Mesenchymal stem cell (in vitro differentiated cells and primary cell): ENCODE results near the gene FTCD.

Experiments
- DNase-seq: peaks from one replicate; pipeline ENCODE4 v3.0.0-alpha.2; 2013
- H2AFZ ChIP-seq: one replicate; pipeline ENCODE4 v1.6.1; 2013; ENCODE audit warnings: low read depth, mild to moderate bottlenecking, control low read depth, inconsistent platforms, low read length, moderate library complexity
- H2AK5ac ChIP-seq: 2 replicates; pipeline ENCODE4 v1.6.1; 2013; ENCODE audit warnings: low read length, moderate library complexity, mild to moderate bottlenecking, inconsistent platforms; ENCODE audit not compliant: severe bottlenecking
- H2BK120ac ChIP-seq: one replicate; pipeline ENCODE4 v1.6.1; 2013; ENCODE audit warnings: low read depth, mild to moderate bottlenecking, inconsistent platforms, low read length, moderate library complexity
- H2BK12ac ChIP-seq, 2 experiments: one replicate each; pipeline ENCODE4 v1.6.1; 2013; ENCODE audit warnings: inconsistent platforms in 2 of 2, low read length in 2 of 2, mild to moderate bottlenecking in 2 of 2, moderate library complexity in 2 of 2, control low read depth in 1 of 2
- H2BK15ac ChIP-seq: one replicate; pipeline ENCODE4 v1.6.1; 2013; ENCODE audit warnings: mild to moderate bottlenecking, low read depth, inconsistent platforms; ENCODE audit not compliant: poor library complexity, severe bottlenecking
- H2BK5ac ChIP-seq: 2 replicates; pipeline ENCODE4 v1.6.1; 2013; ENCODE audit warnings: low read depth, mild to moderate bottlenecking, low read length, control low read depth, inconsistent platforms; ENCODE audit not compliant: poor library complexity, severe bottlenecking
- H3K14ac ChIP-seq, 2 experiments: one replicate each; pipeline ENCODE4 v1.6.1; 2013; ENCODE audit warnings: inconsistent platforms in 2 of 2, low read length in 2 of 2, control low read depth in 1 of 2, mild to moderate bottlenecking in 1 of 2, moderate library complexity in 1 of 2
- H3K18ac ChIP-seq, 2 experiments: one replicate each; pipeline ENCODE4 v1.6.1; 2013; ENCODE audit warnings: inconsistent platforms in 2 of 2, low read length in 2 of 2, control low read depth in 1 of 2, low read depth in 1 of 2, mild to moderate bottlenecking in 1 of 2
- H3K23ac ChIP-seq, 2 experiments: one replicate each; pipeline ENCODE4 v1.6.1; 2013; ENCODE audit warnings: inconsistent platforms in 2 of 2, low read length in 2 of 2, mild to moderate bottlenecking in 2 of 2, moderate library complexity in 2 of 2, control low read depth in 1 of 2
- H3K27ac ChIP-seq: 2 replicates; pipeline ENCODE4 v1.5.1; 2013; ENCODE audit warnings: mild to moderate bottlenecking, moderate library complexity, low read length, control low read depth, inconsistent platforms; ENCODE audit not compliant: poor library complexity, severe bottlenecking
- H3K27me3 ChIP-seq, 2 experiments: 2 replicates each; pipeline versions ENCODE4 v1.6.1 to v1.7.0; 2013; ENCODE audit warnings: low read length in 2 of 2, mild to moderate bottlenecking in 2 of 2, moderate library complexity in 2 of 2, control low read depth in 1 of 2, inconsistent platforms in 1 of 2; ENCODE audit not compliant: control insufficient read depth in 1 of 2, insufficient read depth in 1 of 2
- H3K36me3 ChIP-seq, 2 experiments: 2 replicates each; pipeline versions ENCODE4 v1.6.1 to v1.7.0; 2013; ENCODE audit warnings: low read length in 2 of 2, control low read depth in 1 of 2, inconsistent platforms in 1 of 2, low read depth in 1 of 2, mild to moderate bottlenecking in 1 of 2; ENCODE audit not compliant: insufficient read depth in 2 of 2, control insufficient read depth in 1 of 2
- H3K4ac ChIP-seq, 2 experiments: one replicate each; pipeline ENCODE4 v1.6.1; 2013; ENCODE audit warnings: inconsistent platforms in 2 of 2, low read length in 2 of 2, mild to moderate bottlenecking in 2 of 2, moderate library complexity in 2 of 2, control low read depth in 1 of 2, low read depth in 1 of 2
- H3K4me1 ChIP-seq: 2 replicates; pipeline ENCODE4 v1.6.1; 2013; ENCODE audit warnings: low read depth, low read length, control low read depth; ENCODE audit not compliant: control insufficient read depth, insufficient read depth
- H3K4me2 ChIP-seq: 2 replicates; pipeline ENCODE4 v1.6.1; 2013; ENCODE audit warnings: low read length, mild to moderate bottlenecking, inconsistent platforms; ENCODE audit not compliant: poor library complexity, severe bottlenecking
- H3K4me3 ChIP-seq, 2 experiments: 2 replicates each; pipeline versions ENCODE4 v1.5.1 to v1.7.0; 2013; ENCODE audit warnings: low read length in 2 of 2, mild to moderate bottlenecking in 2 of 2, control low read depth in 1 of 2, low read depth in 1 of 2; ENCODE audit not compliant: insufficient read depth in 1 of 2
- H3K79me1 ChIP-seq: replicated peaks from 2 replicates; pipeline ENCODE4 v1.6.1; 2013; ENCODE audit warnings: mild to moderate bottlenecking, control low read depth, low read length, inconsistent platforms; ENCODE audit not compliant: poor library complexity, severe bottlenecking
- H3K9ac ChIP-seq: 2 replicates; pipeline ENCODE4 v1.7.0; 2013; ENCODE audit warnings: mild to moderate bottlenecking, low read length, moderate library complexity
- H3K9me3 ChIP-seq: 2 replicates; pipeline ENCODE4 v1.7.0; 2013; ENCODE audit warnings: mild to moderate bottlenecking, low read length; ENCODE audit not compliant: control insufficient read depth
- H4K8ac ChIP-seq: one replicate; pipeline ENCODE4 v1.6.1; 2013; ENCODE audit warnings: inconsistent platforms, mild to moderate bottlenecking, low read length, moderate library complexity
- H4K91ac ChIP-seq: one replicate; pipeline ENCODE4 v1.6.1; 2013; ENCODE audit warnings: mild to moderate bottlenecking, low read length, inconsistent platforms
- WGBS: methylation state at CpG from one replicate; pipeline ENCODE4 v1.1.7; 2013; ENCODE audit warnings: mixed read lengths; 5-methylcytosine and 5-hydroxymethylcytosine counted together

FTCD gene

DNA sequence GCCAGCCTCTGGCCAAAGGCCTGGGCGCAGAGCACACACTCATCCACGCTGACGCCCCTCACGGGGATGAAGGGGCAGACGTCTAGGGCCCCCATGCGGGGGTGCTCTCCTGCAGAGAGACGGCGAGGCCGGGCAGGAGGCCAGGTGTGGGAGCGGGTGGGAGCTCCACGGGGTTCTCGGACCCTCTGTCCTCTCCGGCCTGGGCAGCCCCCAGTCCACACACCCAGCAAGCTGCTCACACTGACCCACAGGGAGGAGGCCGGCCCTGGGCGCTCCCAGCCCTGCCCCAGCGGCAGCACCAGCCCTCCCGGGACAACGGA, 2.5 kb downstream of the FTCD start:
- Histone ChIP-seq H3K27ac (no peak overlapping the region), H2AFZ (no peak overlapping the region), H2AK5ac (no peak overlapping the region), H3K4me3 (peak overlapping the region in 1 of 2 experiments; percentile 65), H2BK15ac (peak overlapping the region; percentile 71), H3K4me2 (peak overlapping the region; percentile 6), H4K91ac (no peak overlapping the region), H3K27me3 (peaks cover 0 to 16% of the 10 kb centered on the region in 2 experiments), H3K14ac (no peak overlapping the region), H2BK120ac (no peak overlapping the region), H4K8ac (peak overlapping the region; percentile 47), H3K18ac (no peak overlapping the region), H3K4me1 (peaks cover 25% of the 10 kb centered on the region), H3K36me3 (peaks cover 4 to 12% of the 10 kb centered on the region in 2 experiments), H2BK5ac (no peak overlapping the region), H3K4ac (no peak overlapping the region), H2BK12ac (peak overlapping the region in 1 of 2 experiments; percentile 12), H3K79me1 (no peaks in the 10 kb centered on the region), H3K23ac (no peak overlapping the region), H3K9ac (peak overlapping the region; percentile 83), H3K9me3 (no peaks in the 10 kb centered on the region)
- no peak for DNase-seq
- 77% methylated on average over 15 of the region's 18 CpGs for WGBS

DNA sequence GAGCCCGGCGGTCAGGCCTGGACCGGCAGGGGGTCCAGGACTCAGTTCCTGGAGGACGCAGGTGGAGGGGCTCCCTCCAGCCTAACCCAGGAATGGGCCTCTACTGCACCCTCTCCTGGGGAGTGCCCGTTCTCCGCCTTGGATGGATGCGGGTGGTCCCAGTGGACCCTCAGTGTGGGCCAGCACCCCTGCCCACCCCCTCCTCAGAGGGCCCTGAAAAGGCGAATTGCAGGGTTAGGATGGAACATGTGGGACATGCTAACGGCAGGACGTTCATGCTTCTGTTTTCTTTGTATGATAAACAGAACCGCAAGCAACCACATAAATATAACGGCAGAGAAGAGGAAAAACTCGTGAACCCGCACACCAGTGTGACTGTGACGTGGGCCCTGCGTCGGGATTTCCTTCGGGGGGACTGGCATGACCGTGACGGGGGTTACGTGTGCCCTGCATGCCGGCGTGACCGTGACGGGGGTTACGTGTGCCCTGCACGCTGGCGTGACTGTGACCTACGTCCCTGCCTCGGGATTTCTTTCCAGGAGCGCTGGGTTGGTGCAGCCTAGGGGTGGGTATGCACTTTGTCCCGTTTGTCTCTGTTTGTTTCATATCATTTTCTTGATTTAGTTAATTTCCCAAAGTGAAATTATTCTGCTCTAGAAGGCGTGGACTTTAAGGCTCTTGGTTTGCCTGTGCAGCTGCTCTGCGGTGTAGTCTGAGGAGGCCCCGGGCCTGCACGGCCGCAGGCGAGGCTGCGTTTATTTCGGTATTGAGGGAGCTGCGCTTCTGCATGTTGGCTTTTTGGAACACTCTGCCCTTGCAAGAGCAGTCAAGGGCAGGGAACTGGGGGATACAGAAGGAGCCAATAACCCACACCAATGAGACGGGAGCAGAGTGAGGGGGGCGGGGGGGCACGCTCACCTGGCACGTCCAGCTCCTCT, 3.1 kb downstream of the FTCD start:
- no peaks in the 10 kb centered on the region for H3K9me3 ChIP-seq
- H2BK15ac ChIP-seq = no peak overlapping the region
- H2AFZ ChIP-seq = no peak overlapping the region
- no peak overlapping the region for H2BK12ac ChIP-seq
- no peak overlapping the region for H2BK120ac ChIP-seq
- DNase-seq = no peak
- H3K79me1 ChIP-seq = no peaks in the 10 kb centered on the region
- H3K14ac ChIP-seq = no peak overlapping the region
- H3K23ac ChIP-seq = no peak overlapping the region
- no peak overlapping the region for H3K27ac ChIP-seq
- H3K4ac ChIP-seq = peak overlapping the region in 1 of 2 experiments; percentile 5
- H3K18ac ChIP-seq = no peak overlapping the region
- no peak overlapping the region for H2BK5ac ChIP-seq
- no peak overlapping the region for H4K91ac ChIP-seq
- no peak overlapping the region for H3K4me3 ChIP-seq
- H3K4me2 ChIP-seq = no peak overlapping the region
- peak overlapping the region; percentile 83 for H3K9ac ChIP-seq
- peaks cover 4 to 8% of the 10 kb centered on the region in 2 experiments for H3K36me3 ChIP-seq
- H3K4me1 ChIP-seq = peaks cover 25% of the 10 kb centered on the region
- 94% methylated on average over 42 of the region's 45 CpGs for WGBS
- no peak overlapping the region for H4K8ac ChIP-seq
- H2AK5ac ChIP-seq = no peak overlapping the region
- H3K27me3 ChIP-seq = peaks cover 0 to 16% of the 10 kb centered on the region in 2 experiments

DNA sequence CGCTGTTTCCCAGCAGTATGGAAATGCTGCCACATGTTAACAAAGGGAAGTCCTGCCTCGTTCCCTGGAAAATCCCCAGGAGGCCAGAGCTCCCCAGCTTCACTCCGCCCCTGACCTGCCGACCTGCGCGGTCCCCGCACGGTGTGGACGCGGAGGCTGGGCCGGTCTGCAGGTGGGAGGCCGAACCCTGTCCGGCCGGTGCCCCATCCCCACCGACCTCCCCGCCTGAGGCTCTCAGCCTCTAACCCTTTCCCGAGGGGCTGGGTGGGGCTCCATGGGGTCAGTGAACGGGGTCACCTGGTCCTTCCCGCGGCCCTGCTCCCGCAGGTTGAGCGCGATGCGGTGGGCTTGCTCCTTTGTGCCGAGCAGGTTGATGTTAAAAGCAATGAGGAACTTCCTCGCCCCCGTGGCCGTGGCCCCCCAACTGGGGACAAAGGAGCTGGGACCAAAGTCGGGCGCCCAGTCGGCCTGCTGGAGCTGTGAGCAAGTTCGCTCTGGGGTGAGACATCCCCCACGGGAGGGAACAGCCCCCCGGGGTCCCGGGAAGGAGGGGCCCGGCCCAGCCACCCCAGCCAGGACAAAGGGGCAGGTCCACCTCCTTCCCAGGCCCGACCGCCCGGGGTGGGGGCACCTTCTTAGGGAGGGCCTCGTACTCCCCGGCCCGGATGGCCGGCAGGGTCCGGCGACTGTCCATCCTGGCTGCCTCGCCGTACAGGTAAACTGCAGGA, 4.0 kb downstream of the FTCD start:
- no peak overlapping the region for H4K91ac ChIP-seq
- DNase-seq = no peak
- no peak overlapping the region for H4K8ac ChIP-seq
- no peak overlapping the region for H2AFZ ChIP-seq
- no peak overlapping the region for H2BK120ac ChIP-seq
- peaks cover 25% of the 10 kb centered on the region for H3K4me1 ChIP-seq
- no peak overlapping the region for H3K9ac ChIP-seq
- peaks cover 0 to 16% of the 10 kb centered on the region in 2 experiments for H3K27me3 ChIP-seq
- H3K9me3 ChIP-seq = no peaks in the 10 kb centered on the region
- no peak overlapping the region for H3K23ac ChIP-seq
- H2BK5ac ChIP-seq = no peak overlapping the region
- peak overlapping the region in 1 of 2 experiments; percentile 5 for H3K4ac ChIP-seq
- peaks cover 4 to 8% of the 10 kb centered on the region in 2 experiments for H3K36me3 ChIP-seq
- no peak overlapping the region for H2BK15ac ChIP-seq
- H3K79me1 ChIP-seq = no peaks in the 10 kb centered on the region
- H2AK5ac ChIP-seq = no peak overlapping the region
- H3K18ac ChIP-seq = no peak overlapping the region
- H3K4me2 ChIP-seq = no peak overlapping the region
- no peak overlapping the region for H3K27ac ChIP-seq
- no peak overlapping the region for H3K4me3 ChIP-seq
- no peak overlapping the region for H3K14ac ChIP-seq
- 89% methylated on average over 47 of the region's 47 CpGs for WGBS
- no peak overlapping the region for H2BK12ac ChIP-seq

DNA sequence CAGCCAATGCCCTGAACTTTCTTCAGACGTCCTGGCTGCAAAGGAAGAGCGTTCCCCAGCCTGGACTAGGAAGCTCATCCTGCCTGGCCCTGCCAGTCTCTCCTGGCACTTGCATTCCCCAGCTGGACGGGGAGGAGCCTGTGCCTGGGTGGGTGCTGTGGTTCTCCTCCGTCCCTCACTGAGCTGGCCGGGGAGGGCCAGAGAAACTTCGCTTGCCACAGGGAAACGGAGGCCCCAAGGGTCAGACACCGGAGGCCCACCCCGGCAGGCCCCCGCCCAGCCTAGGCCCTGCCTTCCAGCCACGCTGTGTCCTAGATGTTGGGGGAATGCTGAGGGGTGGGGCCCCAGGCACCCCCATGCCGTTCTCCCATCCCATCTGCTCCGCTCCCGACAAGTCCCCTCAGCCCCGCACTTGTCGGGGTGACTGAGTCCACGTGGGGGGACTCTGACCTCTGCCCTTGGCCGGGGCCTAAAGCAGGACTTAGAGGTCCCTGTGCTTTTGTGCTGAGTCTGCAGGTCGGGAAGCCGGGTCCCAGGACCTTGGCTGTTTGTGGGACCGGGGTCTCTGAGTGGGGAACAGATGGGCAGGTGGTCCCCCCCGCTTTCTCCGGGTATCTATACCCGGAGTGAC, 4.8 kb downstream of the FTCD start:
- Histone ChIP-seq H2BK12ac (no peak overlapping the region), H2BK5ac (no peak overlapping the region), H4K91ac (peak overlapping the region; percentile 28), H3K4me2 (no peak overlapping the region), H3K9me3 (no peaks in the 10 kb centered on the region), H2BK120ac (no peak overlapping the region), H3K4ac (no peak overlapping the region), H2AFZ (no peak overlapping the region), H2AK5ac (no peak overlapping the region), H2BK15ac (peak overlapping the region; percentile 15), H3K18ac (no peak overlapping the region), H3K27ac (no peak overlapping the region), H3K36me3 (peaks cover 0 to under 1% of the 10 kb centered on the region in 2 experiments), H3K4me3 (no peak overlapping the region), H3K27me3 (peaks cover 0 to 16% of the 10 kb centered on the region in 2 experiments), H3K79me1 (no peaks in the 10 kb centered on the region), H3K4me1 (peaks cover 21% of the 10 kb centered on the region), H4K8ac (no peak overlapping the region), H3K14ac (no peak overlapping the region), H3K23ac (no peak overlapping the region), H3K9ac (no peak overlapping the region)
- WGBS = 92% methylated on average over 24 of the region's 24 CpGs
- no peak for DNase-seq
